ENCODE data around the gene CAMK1D.

CAMK1D gene

GRCh38 chr10:12376211-12376610 is 26.9 kb downstream of the CAMK1D start:
- no peak for DNase-seq

GRCh38 chr10:12377658-12378290 is 28.4 kb downstream of the CAMK1D start:
- DNase-seq = no peak

- no peak for DNase-seq
Observed at GRCh38 chr10:12380999-12381398, 31.7 kb downstream of the CAMK1D start.

GRCh38 chr10:12381536-12382156 is 32.3 kb downstream of the CAMK1D start:
- no peak for DNase-seq

GRCh38 chr10:12382157-12382548 is 32.8 kb downstream of the CAMK1D start:
- no peak for DNase-seq

- DNase-seq = no peak
Observed at GRCh38 chr10:12382956-12383531, 33.7 kb downstream of the CAMK1D start.

GRCh38 chr10:12384906-12385305 is 35.6 kb downstream of the CAMK1D start:
- DNase-seq = no peak

GRCh38 chr10:12387561-12388210 is 38.3 kb downstream of the CAMK1D start:
- DNase-seq = no peak

GRCh38 chr10:12388671-12389070 is 39.3 kb downstream of the CAMK1D start:
- no peak for DNase-seq

GRCh38 chr10:12389154-12389734 is 39.9 kb downstream of the CAMK1D start:
- no peak for DNase-seq

GRCh38 chr10:12390733-12391132 is 41.4 kb downstream of the CAMK1D start:
- DNase-seq = no peak

- no peak for DNase-seq
Observed at GRCh38 chr10:12391206-12391605, 41.9 kb downstream of the CAMK1D start.

GRCh38 chr10:12393831-12394230 is 44.5 kb downstream of the CAMK1D start:
- no peak for DNase-seq

GRCh38 chr10:12394241-12395033 is 45.1 kb downstream of the CAMK1D start:
- DNase-seq = no peak

GRCh38 chr10:12396093-12396492 is 46.7 kb downstream of the CAMK1D start:
- no peak for DNase-seq

GRCh38 chr10:12396567-12396966 is 47.2 kb downstream of the CAMK1D start:
- no peak for DNase-seq

GRCh38 chr10:12397147-12397896 is 48.0 kb downstream of the CAMK1D start:
- DNase-seq = no peak

GRCh38 chr10:12397941-12398340 is 48.6 kb downstream of the CAMK1D start:
- DNase-seq = no peak

GRCh38 chr10:12400266-12400931 is 51.1 kb downstream of the CAMK1D start:
- no peak for DNase-seq

- no peak for DNase-seq
Observed at GRCh38 chr10:12401466-12401865, 52.1 kb downstream of the CAMK1D start.

GRCh38 chr10:12403119-12403518 is 53.8 kb downstream of the CAMK1D start:
- no peak for DNase-seq

All from effector CD8-positive, alpha-beta T cell (primary cell).